NCI-H69 (cell line): ENCODE data around the gene ANXA2R.
"Not testable (repeated sequence)": the region's sequence is repeated elsewhere in the genome, so short reads cannot be mapped to it uniquely, and the experiment has no call there.

Experiments
- DNase-seq: peaks from one replicate; lab custom pipeline; 2025; lab: John Stamatoyannopoulos, UW

Gene ANXA2R, protein sequence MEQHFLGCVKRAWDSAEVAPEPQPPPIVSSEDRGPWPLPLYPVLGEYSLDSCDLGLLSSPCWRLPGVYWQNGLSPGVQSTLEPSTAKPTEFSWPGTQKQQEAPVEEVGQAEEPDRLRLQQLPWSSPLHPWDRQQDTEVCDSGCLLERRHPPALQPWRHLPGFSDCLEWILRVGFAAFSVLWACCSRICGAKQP

DNA sequence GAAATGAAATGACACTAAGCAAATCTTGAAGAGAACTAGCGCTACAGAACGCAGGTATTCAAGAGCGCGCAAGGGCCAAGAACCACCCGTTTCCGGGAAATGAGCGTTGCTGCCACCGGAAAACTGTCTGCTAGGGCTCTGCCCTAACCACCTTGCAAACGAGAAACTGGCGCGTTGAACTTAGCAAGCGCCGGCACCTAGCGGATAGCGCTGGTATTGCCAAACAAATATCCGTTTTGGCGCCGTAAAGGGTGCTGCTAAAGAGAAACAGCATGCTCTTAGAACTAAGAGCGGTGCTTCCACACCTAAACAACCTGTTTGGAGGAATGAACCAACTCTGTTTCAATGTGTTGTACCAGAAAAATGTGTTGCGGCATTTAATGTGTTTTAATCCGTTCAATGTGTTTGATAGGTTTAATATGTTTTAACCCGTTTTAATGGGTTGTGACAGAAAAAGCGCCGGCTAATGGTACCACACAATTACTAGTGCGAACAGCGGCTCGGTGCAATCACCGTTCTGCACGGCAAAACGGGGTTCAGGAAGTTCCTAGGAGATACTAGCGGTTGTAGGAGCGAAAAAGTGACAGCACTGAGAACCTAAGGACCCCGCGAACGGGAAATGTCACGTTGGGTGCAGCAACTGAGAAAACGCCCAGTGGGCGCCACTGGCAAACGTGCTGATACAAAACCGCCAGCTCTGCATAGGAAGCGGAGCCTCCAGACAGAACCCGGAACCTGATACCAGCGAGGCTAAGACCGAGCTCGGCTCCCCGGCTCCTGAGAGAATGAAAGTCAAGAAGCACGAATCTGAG, at the start of gene ANXA2R:
Gene ANXA2R, minus strand, starts transcription at position 33 of the 812 bp plus-strand sequence. CDS start 273 bp downstream, outside the sequence.
- peak; percentile 82 for DNase-seq

- DNase-seq, result not testable (repeated sequence)
Observed at GRCh38 chr5:43086118-43086908, 46.2 kb upstream of the ANXA2R start.

DNA sequence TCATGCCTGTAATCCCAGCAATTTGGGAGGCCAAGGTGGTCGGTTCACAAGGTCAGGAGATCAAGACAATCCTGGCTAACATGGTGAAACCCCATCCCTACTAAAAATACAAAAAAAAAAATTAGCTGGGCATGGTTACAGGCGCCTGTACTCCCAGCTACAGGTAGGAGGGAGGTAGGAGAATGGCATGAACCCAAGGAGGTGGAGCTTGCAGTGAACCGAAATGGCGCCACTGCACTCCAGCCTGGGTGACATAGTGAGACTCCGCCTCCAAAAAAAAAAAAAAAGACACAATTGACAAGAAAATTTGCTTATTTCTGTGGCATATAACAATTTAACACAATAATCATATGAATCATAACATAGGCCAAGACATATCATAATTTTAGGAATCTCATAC, 45.3 kb upstream of the ANXA2R start:
- DNase-seq, result no peak

- DNase-seq, result not testable (repeated sequence)
Observed at GRCh38 chr5:43084468-43084867, 44.3 kb upstream of the ANXA2R start.

DNA sequence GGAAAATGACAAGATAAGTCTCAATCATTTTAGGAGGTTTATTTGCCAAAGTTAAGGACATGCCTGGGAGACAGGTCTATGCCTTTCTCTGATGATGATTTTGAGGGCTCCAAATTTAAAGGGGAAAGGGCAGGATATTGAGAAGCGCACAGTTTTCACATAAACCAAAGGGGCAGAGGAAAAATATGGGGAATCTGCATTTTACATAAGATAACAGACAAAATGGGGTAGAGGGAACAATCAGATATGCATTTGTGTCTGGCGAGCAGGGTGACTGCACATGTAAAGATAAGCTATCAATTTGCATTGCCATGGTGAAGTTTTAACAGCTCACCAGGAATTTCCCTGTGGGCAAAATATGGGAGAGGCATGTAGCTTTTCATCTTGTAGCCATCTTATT, 41.2 kb upstream of the ANXA2R start:
- DNase-seq, result not testable (repeated sequence)

GRCh38 chr5:43078956-43079355, 38.8 kb upstream of the ANXA2R start:
- DNase-seq, result no peak

- not testable (repeated sequence) for DNase-seq
Observed at GRCh38 chr5:43077446-43078191, 37.5 kb upstream of the ANXA2R start.

DNA sequence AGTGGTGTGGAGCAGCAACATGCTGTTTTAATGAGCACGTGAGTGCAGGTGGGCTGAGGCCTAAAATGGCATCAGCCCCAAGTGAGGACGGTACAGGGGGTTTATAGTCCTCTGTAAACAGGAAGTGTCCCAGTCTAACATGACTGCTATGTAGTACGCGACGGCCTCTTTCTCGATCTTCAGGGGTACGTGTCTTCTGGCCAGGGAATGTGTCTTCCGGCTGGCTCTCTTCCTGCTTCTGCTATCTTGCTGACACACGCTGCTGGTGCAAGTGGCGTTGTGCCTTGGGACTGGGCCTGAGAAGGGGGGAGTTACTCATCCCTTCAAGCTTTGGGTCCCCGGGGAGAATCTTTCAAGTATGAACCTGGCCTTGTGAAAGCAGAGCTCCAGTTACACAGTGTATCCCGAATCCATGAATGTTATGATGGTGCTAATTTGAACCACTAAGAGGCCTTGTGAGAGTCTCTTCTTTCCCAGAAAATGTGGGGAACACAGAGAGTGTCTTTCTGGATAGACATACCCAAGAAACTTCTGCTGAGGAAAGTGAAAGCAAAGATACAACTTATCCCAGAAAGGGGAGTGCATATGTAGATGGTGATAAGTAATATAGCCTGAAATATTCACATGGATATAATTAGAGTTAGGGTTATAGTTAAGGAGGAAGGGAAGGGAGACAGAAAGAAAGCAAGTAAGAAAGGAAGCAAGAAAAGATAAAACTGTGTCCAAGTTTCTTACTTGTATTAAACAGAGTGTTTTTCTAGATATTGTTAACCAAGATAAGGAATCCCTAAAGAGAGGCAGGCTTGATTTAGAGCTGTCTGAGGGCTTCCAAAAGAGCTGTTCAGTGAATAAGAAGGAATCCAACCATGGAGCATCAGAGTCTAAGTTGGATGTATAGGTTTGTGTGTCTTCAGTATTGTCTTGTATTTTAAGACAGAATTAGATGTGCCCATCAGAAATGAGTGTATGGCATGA, 35.5 kb upstream of the ANXA2R start:
- no peak for DNase-seq

DNA sequence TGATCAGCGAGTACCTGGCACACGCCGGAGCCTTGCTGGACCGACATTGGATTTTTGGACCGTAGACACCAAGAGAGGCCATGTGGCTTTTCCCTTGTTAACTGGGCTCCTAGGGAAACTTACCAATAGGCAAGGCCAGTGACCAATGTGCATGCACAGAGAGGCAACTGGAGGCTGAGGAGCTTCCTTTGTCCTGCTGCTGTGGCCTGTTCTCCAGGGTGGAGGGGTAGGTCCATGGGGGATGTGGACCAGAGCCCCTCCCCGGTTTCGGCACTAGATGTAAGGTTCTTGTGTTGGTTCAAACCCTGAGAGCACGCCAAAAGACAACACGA, 34.8 kb upstream of the ANXA2R start:
- DNase-seq, result no peak

GRCh38 chr5:43073597-43074546, 33.8 kb upstream of the ANXA2R start:
- peak; percentile 65 for DNase-seq

GRCh38 chr5:43069401-43069720, 29.2 kb upstream of the ANXA2R start:
- not testable (repeated sequence) for DNase-seq

GRCh38 chr5:43068037-43068436, 27.9 kb upstream of the ANXA2R start:
- DNase-seq, result no peak

DNA sequence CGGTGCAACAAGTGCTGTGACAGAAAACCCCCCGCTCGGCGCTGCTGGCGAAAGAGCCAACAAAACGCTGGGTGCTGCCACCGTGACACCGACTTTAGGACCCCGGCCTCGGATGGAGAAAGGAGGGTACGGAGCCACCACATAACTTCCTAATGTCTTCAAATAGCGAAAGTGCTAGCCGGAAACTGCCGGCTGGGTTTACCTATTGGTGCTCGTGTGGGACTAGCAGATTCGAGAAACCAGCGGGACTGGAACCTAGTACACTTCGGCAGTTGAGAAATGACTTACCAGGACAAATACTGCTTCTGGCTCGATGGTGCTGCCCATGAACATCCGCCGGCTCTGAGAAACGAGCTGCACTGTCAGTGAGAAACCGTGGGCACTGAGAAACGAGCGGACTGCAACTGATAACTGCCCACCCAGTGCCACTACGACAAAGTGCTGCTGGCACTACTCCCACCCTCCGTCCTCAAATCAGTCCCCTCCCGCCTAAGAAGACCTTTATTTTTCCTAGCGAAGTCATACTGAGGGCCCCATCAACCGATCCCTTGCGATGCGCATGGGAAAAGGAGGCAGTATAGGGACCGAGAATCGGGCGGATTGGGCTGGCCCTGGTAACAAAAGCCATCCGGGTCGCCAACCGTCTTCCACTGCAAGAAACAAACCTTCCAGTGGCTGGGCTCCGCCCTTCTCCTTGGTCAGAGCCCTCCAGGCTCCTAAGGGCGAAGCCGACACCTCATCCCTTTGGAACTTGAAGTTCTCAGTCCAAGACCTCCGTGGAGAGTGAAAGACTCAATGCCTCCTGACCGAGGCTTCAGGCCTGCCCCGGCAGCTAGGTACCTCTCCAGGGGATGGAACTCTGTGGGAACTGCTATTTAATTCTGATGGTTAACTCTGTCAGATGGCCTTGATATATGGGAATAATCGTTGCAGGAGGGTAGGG, 27.0 kb upstream of the ANXA2R start:
- DNase-seq, result peak; percentile 91

DNA sequence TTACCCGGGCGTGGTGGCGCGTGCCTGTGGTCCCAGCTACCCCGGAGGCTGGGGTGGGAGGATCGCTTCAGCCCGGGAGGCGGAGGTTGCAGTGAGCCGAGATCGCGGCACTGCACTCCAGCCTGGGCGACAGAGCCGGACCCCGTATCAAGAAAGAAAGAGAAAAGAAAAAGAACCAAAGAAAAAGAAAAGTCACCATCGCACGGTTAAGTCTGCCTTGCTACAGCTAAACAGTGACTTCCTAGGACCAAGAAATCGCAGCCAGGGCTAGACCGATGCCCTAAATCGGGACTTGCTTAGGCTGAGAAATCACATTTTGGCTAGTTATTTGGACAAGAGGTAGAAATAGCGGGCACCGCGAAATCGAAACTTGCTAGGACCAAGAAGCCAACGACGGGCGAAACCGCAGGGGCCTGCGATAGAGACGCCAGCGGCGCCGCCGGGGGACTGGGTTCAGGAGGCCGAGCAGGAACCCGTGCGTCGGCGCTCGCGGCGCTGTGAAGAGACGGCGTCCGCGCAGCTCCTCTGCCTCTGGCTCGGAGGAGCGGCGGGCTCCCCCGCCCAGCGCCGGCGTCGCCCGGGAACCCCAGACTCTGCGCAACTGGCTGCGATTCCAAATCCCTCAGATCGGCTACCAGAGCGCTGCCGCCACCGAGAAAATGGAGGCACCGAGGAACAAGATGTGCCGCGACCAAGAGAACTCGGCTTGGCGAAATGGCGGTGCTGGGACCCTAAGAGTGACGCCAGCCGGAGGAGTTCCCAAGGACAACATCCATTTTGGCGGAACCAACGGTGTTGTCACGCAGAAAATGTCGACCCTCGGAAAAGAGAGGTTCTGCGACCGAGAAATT, 26.1 kb upstream of the ANXA2R start:
- DNase-seq, result peak; percentile 83

GRCh38 chr5:43065387-43065947, 25.3 kb upstream of the ANXA2R start:
- peak; percentile 41 for DNase-seq

DNA sequence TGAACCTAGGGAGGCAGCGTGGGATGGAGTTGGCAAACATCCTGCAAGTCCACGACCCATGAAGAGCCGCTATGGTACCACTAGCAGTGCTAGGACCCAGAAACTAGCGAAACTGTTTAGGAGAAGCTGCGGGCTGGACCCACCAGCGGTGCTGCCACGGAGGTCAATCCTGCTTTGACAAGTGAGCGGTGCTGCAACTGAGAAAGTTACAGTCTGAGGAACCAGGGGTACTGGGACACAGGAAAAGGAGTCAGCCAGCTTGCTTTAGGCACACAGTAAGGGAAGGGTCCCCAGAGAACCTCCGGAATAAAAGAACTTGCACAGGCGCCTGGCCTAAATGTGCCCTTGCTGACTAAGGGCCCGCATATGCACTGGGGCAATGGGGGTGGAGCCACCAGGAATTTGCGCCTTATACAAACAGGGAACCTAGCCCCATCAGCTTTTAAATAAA, 23.6 kb upstream of the ANXA2R start:
- no peak for DNase-seq

DNA sequence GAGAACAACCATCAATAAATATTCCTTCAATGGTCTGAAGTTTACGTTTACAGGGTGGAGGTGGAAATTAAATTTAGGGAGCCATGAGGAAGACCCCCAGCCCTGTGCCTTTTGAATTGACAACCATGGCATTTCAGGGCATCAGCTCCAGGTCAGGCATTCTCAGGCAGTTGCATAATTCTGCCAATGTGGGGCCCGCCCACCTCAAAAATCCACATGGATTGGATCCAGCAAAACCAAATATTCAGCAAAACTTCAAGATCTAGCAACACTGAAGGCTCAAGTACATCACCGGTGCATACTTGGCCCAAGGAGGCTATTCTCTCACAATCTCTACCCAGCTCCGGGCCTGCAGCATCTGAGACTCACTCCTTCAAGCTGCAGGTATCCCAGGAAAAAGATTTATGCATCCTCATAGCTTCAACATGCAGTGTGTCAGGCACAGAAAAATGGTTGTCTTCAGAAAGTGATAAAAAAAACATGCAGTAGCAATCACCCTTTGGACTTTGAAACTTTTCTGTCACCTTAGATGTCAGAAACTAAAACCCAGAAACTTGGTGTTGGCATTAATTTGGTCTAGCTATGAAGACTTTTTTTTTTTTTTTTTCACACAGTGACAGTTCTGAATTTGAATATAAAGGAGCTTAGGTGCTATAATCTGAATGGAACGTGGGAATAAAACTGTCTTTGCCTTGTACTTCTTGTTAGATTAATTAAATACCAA, 21.4 kb upstream of the ANXA2R start:
- DNase-seq, result no peak
